HPDE6-E6E7 (cell line): ENCODE measurements around the gene PSMB8.

Experiments used
- DNase-seq: peaks from one replicate; pipeline ENCODE4 v3.0.0; 2011; ENCODE audit warnings: missing footprints; ENCODE audit errors: extremely low spot score

Gene PSMB8

DNA sequence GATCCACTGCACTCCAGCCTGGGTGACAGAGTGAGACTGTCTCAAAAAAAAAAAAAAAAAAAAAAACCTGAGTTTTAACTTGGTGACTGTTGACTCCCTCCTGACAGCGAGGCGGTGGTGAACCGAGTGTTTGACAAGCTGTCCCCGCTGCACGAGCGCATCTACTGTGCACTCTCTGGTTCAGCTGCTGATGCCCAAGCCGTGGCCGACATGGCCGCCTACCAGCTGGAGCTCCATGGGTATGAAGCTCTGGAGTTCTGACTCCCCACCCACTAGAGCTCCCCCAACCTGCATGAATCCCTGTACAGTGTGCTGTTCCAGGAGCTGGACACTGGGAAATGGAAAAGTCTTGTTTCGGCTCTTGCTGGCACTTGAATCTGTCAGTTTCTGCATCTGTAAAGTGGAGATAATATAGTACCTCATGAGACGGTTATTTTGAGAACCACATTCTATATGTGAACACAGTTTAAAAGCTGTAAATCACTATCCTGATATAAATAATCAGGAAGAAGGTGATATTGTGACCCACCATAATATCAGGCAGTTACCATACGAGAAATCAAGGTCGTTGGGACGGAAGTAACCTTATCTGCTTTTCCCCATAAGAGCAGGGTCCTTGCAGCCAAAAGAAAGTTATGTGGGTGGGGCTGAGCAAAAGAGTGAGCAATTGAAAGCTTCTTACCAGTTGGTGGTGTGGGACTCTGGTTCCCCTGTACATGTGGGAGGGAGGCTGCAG, 13.5 kb upstream of the PSMB8 start:
- DNase-seq, result no peak

DNA sequence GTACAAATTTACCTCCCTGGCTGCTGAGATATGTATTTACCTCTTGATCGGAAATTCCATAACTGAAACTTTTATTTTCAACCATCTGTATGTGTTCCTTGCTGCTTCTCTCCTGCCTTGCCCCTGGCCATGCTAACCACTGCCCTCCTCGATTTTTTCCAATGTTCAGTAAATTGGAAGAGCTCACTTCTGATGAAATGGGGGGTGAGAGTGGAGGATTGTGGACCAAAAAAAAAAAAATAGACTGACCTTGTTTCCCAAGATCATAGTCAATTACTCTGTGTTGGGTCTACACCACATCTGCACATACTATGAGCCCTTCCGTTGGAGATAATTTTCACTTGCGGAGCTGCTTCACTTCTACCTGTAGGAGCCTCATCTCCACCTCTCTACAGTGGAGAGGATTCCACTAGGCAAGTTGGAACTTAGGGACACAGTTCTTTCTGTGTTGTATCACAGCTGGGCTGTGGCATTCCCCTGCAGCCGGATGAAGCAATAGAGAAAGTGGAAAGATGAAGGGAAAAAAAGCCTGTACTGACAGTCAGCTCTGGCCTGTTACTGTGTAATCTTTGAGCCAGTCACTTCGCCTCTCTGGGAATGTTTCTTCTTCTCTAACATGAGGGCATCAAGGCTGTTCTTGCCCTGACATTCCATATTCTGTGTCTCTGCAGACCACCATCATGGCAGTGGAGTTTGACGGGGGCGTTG, 11.8 kb upstream of the PSMB8 start:
- DNase-seq, result no peak

DNA sequence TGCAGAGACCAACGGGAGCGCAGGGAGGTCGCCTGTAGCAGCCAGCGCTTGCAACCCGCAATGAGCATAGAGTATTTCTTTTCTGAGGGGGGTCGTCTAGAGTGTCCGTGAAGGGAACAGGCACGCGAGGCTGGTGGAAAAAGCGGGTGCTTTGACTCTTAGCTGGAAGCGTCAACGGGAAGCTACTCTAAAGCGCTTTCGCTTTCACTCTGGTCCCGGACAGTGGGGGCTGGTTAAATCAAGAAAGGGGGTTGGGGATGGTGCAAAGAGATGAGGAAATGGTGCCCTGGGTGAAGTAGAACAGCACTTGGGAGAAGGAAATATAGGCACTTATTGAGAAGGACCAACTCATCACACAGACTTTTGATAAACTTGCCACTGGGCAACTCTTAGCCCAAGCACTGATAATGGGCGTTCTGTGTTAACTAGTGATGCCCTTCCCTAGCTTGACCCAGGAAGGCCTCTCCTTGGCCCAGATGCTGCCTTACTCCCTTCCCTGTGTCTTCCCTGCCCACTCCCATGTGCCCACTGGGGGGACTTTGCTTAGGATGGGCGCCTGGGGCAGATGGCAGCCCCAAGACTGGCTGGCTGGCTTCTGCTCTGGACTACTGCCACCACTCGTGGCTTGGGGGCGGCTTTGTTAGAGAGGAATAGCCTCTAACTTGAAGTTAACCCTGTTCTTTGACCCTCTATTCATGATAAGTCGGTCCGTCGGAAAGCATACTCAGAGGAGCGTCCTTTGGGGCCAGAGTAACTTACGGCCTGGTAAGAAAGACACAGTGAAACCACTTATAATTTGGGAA, 10.7 kb upstream of the PSMB8 start:
- no peak for DNase-seq

DNA sequence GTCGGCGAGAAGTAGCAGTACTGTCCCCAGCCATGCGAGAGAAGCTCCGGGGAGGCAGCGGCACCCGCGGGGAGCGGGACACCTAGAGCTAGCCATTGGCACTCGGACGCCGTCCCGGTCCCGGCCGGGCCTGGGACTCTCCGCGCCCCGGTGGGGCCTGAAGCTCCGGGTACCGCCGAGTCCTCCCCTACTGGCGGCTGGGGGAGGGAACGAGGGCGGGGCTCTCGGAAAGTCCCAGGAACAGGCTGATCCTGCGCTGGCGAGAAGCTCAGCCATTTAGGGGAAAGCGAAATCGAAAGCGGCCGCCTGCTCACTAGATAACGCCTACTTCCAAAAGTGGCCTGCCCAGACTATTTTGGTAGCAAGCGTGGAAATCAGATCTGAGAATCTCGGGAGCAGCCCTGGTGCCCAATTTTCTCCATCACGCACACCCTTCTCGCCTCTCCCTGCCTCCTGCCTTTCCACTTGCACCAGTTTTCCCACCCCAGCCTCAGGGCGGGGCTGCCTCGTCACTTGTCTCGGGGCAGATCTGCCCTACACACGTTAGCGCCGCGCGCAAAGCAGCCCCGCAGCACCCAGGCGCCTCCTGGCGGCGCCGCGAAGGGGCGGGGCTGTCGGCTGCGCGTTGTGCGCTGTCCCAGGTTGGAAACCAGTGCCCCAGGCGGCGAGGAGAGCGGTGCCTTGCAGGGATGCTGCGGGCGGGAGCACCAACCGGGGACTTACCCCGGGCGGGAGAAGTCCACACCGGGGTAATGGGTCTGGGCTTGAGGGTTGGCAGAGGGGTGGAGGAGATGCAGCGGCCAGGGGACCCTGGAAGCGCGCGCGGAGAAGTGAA, 9.9 kb upstream of the PSMB8 start, which contains the start of the genes PSMB9 and TAP1:
Gene PSMB9, plus strand, starts transcription at position 652 of the 835 bp plus-strand sequence. Its CDS starts 38 bp downstream, at position 690.
Gene TAP1, minus strand, starts transcription at position 164 of the 835 bp plus-strand sequence. Its CDS starts 68 bp downstream, at position 96.
- DNase-seq, result peak; percentile 91

DNA sequence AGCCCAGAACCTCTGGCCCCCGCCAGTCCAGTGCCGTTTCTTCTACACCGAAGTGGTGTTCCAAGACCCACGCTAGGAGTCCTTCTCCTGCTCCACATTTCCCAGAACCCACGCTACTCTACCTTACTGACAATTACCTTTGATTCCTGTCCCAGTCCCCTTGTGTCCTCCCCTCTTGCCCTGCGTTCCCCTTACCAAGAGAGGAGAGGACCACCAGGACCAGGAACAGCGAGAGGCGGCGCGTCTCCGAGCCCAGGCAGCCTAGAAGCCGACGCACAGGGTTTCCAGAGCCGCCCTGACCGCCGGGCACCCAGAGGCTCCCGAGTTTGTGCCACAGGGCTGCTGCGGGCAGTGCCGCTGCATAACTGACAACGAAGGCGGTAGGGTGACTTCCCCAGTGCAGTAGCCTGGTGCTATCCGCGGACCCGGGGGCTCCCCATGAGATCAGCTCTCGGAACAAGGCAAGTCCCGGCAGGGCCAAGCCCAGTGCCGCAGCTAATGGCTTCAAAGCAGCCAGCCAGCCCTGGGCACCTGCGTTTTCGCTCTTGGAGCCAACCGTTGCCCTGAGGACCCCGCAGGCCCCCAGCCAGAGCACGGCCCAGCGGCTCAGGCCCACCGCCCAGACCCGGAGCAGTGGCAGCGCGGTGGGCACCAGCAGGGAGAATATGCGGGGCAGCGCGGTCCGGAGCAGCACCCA, 9.1 kb upstream of the PSMB8 start:
- no peak for DNase-seq

DNA sequence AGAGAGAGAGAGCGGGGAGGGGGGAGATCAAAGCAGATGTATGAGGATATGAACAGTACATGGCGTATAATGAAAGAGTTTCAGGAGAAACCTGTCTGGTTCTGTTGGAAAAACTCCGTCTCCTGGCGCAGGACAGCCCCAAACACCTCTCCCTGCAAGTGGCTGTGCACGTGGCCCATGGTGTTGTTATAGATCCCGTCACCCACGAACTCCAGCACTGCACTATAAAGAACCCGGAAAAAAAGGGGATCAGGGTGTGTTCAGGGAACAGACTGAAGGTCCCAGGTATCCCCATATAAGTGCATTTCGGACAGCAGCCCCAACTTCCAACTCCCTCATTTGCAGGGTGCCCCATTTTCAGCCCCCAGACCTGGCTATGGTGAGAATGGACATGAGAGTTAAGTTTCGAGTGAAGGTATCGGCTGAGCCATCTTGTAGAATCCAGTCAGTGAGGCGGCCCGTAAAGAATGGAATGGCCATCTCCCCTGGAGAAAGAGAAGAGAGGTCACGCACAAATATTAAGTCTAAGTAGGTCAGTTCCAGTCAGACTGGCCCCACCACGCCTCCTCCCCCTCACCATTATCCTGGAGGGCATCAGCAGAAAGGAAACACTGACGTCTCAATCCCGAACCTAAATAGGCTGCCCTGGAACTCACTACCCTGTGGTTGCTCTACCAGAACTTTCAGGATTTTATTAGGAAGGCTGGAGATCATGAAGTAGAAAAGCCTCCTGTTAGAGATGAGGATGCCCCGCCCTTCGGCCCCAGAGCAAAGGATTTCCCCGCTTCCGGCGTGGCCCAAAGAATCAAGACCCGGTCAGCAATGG, 8.4 kb upstream of the PSMB8 start:
- no peak for DNase-seq

DNA sequence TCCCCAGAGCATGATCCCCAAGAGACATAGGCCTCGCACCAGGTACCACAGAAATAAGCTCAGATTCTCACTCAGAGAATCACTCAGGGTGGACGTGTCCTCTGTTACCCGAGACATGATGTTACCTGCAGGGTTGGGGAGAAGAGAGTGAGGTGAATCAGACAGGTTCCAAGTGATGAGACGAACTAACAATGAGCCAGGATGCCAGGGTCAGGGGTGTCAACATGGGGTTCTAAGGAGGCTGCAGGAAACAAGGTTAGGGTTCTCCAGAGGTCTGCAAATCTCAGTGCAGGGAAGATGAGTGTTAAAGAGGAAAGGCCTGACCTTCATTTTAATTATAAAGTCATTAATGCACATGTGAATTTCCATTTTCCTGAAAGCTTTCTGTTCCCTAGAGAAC, 7.2 kb upstream of the PSMB8 start:
- DNase-seq, result no peak

DNA sequence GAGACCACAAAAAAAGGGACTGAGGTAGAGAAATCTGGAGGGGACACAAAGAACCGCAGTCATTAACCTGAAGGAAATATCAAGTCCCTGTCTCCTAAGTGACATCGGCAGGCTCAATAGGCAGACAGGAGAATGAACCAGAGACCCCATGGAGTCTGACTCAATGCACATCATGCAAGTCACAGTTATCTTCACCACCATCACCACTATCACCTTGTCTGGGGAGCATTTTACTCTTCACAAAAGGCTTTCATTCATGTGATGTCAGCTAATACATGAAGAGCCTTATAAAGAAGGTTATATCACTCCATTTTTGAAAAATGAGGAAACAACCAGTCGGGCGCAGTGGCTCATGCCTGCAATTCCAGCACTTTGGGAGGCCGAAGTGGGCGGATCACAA, 5.3 kb upstream of the PSMB8 start:
- no peak for DNase-seq

DNA sequence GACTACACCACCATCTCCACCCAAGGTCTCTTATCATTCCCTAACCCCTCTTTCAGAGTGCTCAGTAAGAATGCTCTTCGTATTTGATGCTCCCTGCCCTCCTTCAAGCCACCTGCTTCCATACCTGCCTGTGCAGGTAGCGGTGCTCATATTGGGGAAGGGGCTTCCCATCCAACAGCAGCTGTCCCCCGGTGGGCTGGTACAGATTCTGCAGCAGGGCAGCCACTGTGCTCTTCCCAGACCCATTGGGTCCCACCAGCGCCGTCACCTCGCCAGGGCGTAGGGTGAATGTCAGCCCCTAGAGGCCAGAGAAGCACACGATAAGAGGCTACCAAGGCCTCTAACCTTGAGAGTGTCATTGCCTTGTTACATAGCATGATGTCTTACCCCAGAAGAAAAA, 3.9 kb upstream of the PSMB8 start:
- no peak for DNase-seq

DNA sequence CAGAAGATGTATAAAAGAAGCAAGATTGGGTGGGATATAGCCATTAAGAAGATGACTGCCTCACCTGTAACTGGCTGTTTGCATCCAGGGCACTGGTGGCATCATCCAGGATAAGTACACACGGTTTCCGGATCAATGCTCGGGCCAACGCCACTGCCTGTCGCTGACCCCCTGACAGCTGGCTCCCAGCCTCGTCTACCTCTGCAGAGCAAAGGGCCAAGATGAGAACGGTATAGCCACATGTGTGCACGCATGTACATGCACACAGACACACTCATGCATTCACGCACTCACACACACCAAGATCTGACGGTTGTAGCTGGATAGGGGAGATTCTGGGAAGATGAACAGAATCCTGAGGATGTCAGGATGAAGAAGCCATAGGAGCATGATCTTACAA, 3.2 kb upstream of the PSMB8 start:
- no peak for DNase-seq

DNA sequence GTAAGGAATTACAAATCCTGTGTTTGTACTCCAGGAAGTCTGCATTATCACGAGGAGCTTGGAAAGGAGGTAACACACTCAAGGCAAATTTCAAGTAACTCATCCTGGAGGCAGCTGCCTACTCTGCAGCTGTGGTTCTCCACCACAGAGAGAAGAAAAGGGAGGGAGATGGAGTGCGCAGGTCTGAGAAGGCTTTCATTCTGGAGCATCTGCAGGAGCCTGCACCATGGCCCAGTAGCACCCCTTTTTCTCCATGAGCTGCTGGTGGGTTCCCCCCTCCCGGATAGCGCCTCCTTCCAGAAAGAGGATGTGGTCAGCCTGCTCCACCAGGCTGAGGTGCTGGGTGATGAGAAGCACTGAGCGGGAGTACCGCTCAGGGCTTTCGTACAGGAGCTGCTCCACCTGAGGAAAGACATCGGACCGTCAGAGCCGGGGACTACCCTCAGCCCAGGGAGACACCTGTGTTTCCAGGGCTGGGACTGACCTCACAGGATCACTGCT, 1.6 kb upstream of the PSMB8 start:
- DNase-seq, result no peak

DNA sequence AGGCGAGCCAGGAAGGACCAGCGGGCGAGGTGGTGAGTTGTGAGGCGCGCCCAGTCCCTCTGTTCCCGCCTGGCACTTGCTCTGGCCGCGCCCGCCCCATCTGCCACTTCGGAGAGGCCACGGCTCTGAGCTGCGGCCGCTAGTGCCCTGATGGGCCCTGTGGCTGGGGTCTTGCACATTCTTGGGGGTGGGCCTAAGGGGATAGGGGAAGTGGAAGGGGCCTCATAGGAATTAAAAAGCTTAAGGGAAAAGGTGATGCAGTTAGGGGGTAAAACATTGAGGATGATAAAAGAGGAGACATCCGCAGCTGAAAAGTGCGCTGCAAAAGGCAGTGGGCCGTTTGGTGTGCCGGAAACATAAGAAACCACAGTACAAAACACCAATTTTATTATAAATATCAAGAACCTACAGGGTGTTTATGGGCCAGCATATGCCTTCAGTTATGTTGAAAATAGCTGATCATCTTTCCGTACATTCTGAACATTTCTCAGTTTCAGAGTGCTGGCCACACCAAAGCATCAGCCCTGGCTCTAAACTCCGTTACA, 1.1 kb upstream of the PSMB8 start:
- no peak for DNase-seq

DNA sequence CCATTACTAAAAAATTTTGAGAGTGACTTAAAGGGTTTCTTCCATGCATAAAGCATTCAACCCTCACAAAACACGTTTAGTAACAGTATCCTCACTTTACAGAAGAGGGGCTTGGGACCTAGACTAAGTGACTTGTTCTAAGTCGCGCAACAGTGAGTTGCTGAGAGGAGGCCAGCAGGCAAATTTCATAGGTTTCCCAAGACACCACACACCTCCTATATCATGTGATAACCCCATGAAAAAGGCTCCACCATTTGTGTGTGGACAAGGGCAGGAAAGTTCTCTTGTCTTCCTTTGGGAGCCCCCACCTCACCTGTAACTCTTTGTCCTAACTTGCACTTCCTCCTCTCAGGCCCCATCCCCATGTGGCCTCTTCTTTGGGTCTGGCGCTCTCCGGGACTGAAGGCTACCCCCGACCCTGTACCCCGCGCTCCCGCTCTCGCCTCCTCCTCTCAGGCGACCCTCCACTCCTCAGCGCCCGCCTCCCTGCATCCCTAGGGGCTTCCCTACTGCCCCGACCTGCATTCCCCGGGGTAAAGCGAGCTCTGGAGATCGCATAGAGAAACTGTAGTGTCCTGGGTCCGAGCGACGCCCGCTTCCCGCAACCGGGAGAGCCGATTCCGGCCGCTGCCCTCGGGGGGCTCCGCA, 392 bp downstream of the PSMB8 start:
- no peak for DNase-seq

DNA sequence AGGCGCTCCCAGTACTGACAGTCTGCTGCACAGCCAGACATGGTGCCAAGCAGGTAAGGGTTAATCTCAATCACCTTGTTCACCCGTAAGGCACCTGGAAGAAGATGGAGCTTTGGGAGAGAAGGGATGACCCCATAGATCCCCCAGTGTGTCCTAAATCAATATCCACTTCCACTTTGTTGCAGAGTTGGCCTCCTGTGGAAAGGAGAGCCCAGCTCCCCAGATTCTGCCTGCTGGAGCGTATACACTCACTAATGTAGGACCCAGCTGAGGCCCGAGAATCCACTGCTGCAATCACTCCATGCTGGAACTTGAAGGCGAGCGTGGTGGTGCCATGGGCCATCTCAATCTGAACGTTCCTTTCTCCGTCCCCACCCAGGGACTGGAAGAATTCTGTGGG, 1.2 kb downstream of the PSMB8 start:
- no peak for DNase-seq

DNA sequence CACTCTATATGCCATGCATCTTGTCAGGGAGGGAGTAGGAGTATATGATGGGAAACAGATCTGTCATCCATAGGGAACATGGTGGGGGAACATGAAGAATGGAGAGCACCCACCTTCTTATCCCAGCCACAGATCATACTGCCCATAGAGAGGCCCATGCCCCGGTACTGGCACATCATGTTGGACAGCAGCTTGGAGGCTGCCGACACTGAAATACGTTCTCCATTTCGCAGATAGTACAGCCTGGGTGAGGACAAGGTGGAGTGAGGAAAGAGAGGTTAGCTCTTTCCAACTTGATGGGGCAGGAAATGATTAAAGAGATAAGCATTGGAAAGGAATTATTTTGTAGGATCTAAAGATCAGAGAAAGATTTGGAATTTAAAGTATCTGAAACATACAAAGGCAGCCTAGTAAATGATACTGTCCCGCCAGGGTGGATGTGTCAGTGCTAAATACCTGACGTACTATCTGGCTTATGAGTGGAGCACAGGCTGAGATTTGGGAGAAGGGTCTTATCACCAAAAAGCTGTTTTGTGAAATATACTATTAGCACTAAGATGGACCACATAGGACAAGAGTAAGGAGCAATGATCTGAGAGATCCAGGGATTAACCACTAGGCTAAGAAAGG, 1.7 kb downstream of the PSMB8 start:
- DNase-seq, result no peak

DNA sequence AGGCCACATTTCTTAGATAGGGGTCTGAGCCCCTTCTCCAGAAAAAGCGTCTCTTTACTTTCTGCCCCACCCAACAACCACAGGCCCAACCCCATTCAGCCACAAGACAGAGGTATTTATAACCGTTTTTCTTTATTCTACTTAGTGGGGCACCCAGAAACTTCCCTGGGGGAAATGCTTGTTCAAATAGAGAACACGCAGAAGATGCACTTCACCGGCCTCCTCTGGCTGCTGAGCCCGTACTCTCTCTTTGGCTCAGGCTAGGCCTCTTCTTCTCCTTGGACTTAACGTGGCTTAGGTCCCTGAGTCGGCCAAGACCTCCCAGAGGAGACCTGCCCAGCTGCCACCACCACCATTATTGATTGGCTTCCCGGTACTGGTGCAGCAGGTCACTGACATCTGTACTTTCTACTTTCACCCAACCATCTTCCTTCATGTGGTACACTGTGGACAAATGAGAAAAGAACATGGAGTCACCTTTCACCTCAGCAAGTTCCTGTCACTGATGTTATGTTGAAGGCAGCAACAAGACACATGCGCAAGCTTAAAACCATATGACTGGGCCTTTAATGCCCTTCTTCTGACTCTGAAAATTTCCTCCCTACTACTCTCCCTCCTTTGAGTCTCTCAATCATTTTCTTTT, 3.1 kb downstream of the PSMB8 start:
- no peak for DNase-seq

DNA sequence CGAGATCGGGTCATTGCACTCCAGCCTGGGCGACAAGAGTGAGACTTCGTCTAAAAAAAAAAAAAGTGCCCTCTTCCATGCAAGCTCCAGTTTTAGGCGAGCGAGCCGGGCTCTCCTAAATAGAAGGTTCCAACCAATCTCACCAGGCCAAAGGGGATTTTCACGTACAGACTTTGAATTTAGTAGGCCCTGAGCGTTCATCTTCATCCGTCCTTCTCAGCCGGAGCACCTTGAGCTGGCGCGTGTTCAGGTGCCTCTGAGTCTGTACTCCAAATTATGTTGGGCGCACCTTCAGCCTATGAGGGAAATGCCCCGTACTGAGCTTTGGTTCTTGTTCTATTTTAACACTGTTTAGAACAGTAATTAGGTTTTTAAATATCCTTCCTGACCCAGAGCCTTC, 4.5 kb downstream of the PSMB8 start:
- DNase-seq, result no peak
